Choroid plexus epithelial cell (primary cell): ENCODE measurements around the gene TRIM67.

ENCODE experiments used
- DNase-seq: peaks from one replicate; pipeline ENCODE4 v3.0.0-alpha.2; 2010; ENCODE audit warnings: low read depth
- H3K4me3 ChIP-seq: 2 replicates; pipeline ENCODE4 v1.5.1; 2011; ENCODE audit warnings: low read depth, mild to moderate bottlenecking, control low read depth, low read length, moderate library complexity
- CTCF ChIP-seq: conservative IDR thresholded peaks from 2 replicates; pipeline ENCODE4 v1.5.1; 2011; ENCODE audit warnings: low read depth, mild to moderate bottlenecking, control low read depth, inconsistent platforms, low read length, moderate library complexity

TRIM67 gene

GRCh38 chr1:231238298-231238697 lies 76.4 kb downstream of the TRIM67 start:
- DNase-seq, result no peak
- TF ChIP-seq CTCF, result no peak
- H3K4me3 ChIP-seq, result no peak overlapping the region

GRCh38 chr1:231240531-231240882 lies 78.6 kb downstream of the TRIM67 start:
- peak; percentile 20 for DNase-seq
- peak overlapping the region; percentile 96 for H3K4me3 ChIP-seq
- TF ChIP-seq CTCF, result no peak

GRCh38 chr1:231240883-231241735 lies 79.3 kb downstream of the TRIM67 start, which contains the start of gene GNPAT:
GNPAT (plus strand) TSS chr1:231241212; CDS start chr1:231241379, 167 bp downstream.
- TF ChIP-seq CTCF, result no peak
- H3K4me3 ChIP-seq, result peak within 1 kb of the TSS; percentile 96
- DNase-seq, result peak; percentile 83

- DNase-seq, result no peak
- TF ChIP-seq CTCF, result no peak
- H3K4me3 ChIP-seq, result peak overlapping the region; percentile 96
Observed at GRCh38 chr1:231241750-231242149, 79.9 kb downstream of the TRIM67 start.

GRCh38 chr1:231242516-231243198 lies 80.8 kb downstream of the TRIM67 start:
- peak; percentile 51 for DNase-seq
- TF ChIP-seq CTCF, result no peak
- peak overlapping the region; percentile 19 for H3K4me3 ChIP-seq

GRCh38 chr1:231248778-231249177 lies 86.9 kb downstream of the TRIM67 start:
- no peak overlapping the region for H3K4me3 ChIP-seq
- DNase-seq, result no peak
- TF ChIP-seq CTCF, result no peak

GRCh38 chr1:231252336-231252735 lies 90.5 kb downstream of the TRIM67 start:
- no peak for DNase-seq
- TF ChIP-seq CTCF, result no peak
- no peak overlapping the region for H3K4me3 ChIP-seq
